K562 (cell line): ENCODE measurements around the gene ZGLP1. TPM values are rescaled to one million over a fixed set of nuclear protein-coding genes. Genes with fewer than 3 reads are reported as not detected.
A peak's percentile ranks its signal among the peaks of the same experiment; 100 is the strongest.

Source experiments
- ATF6 ChIP-seq: sonication (generic); formaldehyde crosslinking; IDR thresholded peaks from 2 replicates; pipeline ENCODE4 v1.4.0; 2020; ENCODE audit warnings: mild to moderate bottlenecking, missing genetic modification reagents
- CREM ChIP-seq: IDR thresholded peaks from 2 replicates; pipeline ENCODE4 v1.6.1; 2014; ENCODE audit warnings: antibody characterized with exemption, low read depth
- CSDE1 ChIP-seq, 2 experiments: fragments of 450-650 bp; IDR thresholded peaks; 2 replicates each; pipeline ENCODE4 v1.6.1; 2016; ENCODE audit warnings: mild to moderate bottlenecking in 1 of 2
- HDAC1 ChIP-seq, 2 experiments: fragments of 450-650 bp; IDR thresholded peaks; 2 replicates each; pipeline ENCODE4 v1.6.1; 2016 to 2017; ENCODE audit warnings: inconsistent platforms in 1 of 2, mild to moderate bottlenecking in 1 of 2, moderate library complexity in 1 of 2
- MEF2A ChIP-seq: IDR thresholded peaks from 2 replicates; pipeline ENCODE4 v1.6.1; 2011; ENCODE audit warnings: low read depth, mild to moderate bottlenecking, low read length, moderate library complexity; ENCODE audit not compliant: control insufficient read depth
- NR1H2 ChIP-seq: sonication (generic); formaldehyde crosslinking; IDR thresholded peaks from 2 replicates; pipeline ENCODE4 v1.4.0; 2020; ENCODE audit warnings: mild to moderate bottlenecking, missing genetic modification reagents
- POLR2A ChIP-seq: fragments of 450-650 bp; conservative IDR thresholded peaks from 2 replicates; pipeline ENCODE4 v1.6.1; 2016
- POLR2B ChIP-seq: fragments of 450-650 bp; IDR thresholded peaks from 2 replicates; pipeline ENCODE4 v1.6.1; 2018; ENCODE audit warnings: low read depth; ENCODE audit not compliant: partially characterized antibody
- POLR3A ChIP-seq: IDR thresholded peaks from 2 replicates; pipeline ENCODE4 v1.6.1; 2011; ENCODE audit warnings: borderline replicate concordance, mild to moderate bottlenecking, moderate library complexity; ENCODE audit not compliant: insufficient read length, insufficient read depth; ENCODE audit errors: extremely low read depth
- SAP30 ChIP-seq: fragments of 200-600 bp; sonication (generic); IDR thresholded peaks from 2 replicates; pipeline ENCODE4 v1.6.1; 2012; ENCODE audit warnings: borderline replicate concordance, low read depth, mild to moderate bottlenecking, moderate library complexity, low read length, control low read depth, inconsistent platforms; ENCODE audit not compliant: insufficient read depth, poor library complexity, severe bottlenecking
- SRSF1 ChIP-seq: fragments of 200-400 bp; formaldehyde crosslinking; IDR thresholded peaks from 2 replicates; pipeline ENCODE4 v1.6.1; 2017; ENCODE audit warnings: mild to moderate bottlenecking, low read depth, low read length, moderate library complexity
- TAF15 ChIP-seq: fragments of 200-400 bp; formaldehyde crosslinking; IDR thresholded peaks from 2 replicates; pipeline ENCODE4 v1.6.1; 2017; ENCODE audit warnings: mild to moderate bottlenecking, low read depth, low read length, moderate library complexity
- TOE1 ChIP-seq, 2 experiments: fragments of 450-650 bp in 1 of 2; sonication (generic) in 1 of 2; formaldehyde crosslinking in 1 of 2; IDR thresholded peaks; 2 replicates each; pipeline versions ENCODE4 v1.7.1 to v1.8.0; 2016 to 2022; ENCODE audit warnings: borderline replicate concordance in 2 of 2, mild to moderate bottlenecking in 2 of 2, antibody characterized with exemption in 1 of 2, inconsistent platforms in 1 of 2, low read depth in 1 of 2, missing genetic modification reagents in 1 of 2, moderate library complexity in 1 of 2
- TSHZ1 ChIP-seq: fragments of 250-450 bp; sonication (Bioruptor Pico); IDR thresholded peaks from 2 replicates; pipeline ENCODE4 v1.4.0; 2020; ENCODE audit warnings: mild to moderate bottlenecking, moderate library complexity
- ZNF592 ChIP-seq: fragments of 450-650 bp; IDR thresholded peaks from 2 replicates; pipeline ENCODE4 v1.6.1; 2017; ENCODE audit warnings: antibody characterized with exemption, mild to moderate bottlenecking
- ZNF778 ChIP-seq: fragments of 450-650 bp; formaldehyde crosslinking; IDR thresholded peaks from 2 replicates; pipeline ENCODE4 v1.4.0; 2020; ENCODE audit warnings: mild to moderate bottlenecking, moderate library complexity
- polyA plus RNA-seq, 8 experiments: library from polyadenylated mRNA; depleted of rRNA in 4 of 8; stranded (reverse) in 5 of 8; unstranded in 3 of 8; fragments of >200 nt; fragmentation: Nextera tagmentation in 2 of 8; fragmentation: Illumina TruSeq in 1 of 8; extraction: Ambion mirVana in 2 of 8; extraction: Trizol in 1 of 8; gene quantifications; 2 replicates each; pipeline versions ENCODE4 v1.2.1 to v1.2.3, GENCODE V29; 2011 to 2014; ENCODE audit warnings: inconsistent platforms in 1 of 8, missing spikeins in 1 of 8
- total RNA-seq, 7 experiments: library from RNA; depleted of rRNA in 6 of 7; stranded (reverse); fragments of >200 nt in 6 of 7; fragmentation: Illumina TruSeq in 2 of 7; extraction: Trizol in 2 of 7; gene quantifications; 2 replicates each; pipeline versions ENCODE4 v1.2.1 to v1.2.3, GENCODE V29; 2011 to 2021; ENCODE audit warnings: low replicate concordance in 1 of 7

ZGLP1 gene
- total and polyA plus RNA-seq, 9 of the 15 experiments (the other 6 are each of a cell fraction or from before 2014, with no cell fraction given) = 0.24 to 4.5 (median 2.2) TPM

- no peak for TF ChIP-seq TSHZ1
- no peak for TF ChIP-seq ZNF778 (CRISPR knock-in tag)
- TF ChIP-seq ZNF592 = peak; percentile 60; the same call in 1 of the 2 replicates
- TF ChIP-seq POLR3A = no peak
- no peak for TF ChIP-seq SRSF1
- TF ChIP-seq POLR2A = peak; percentile 87
- peak; percentile 100 for TF ChIP-seq TOE1 (IDR thresholded peaks at IDR 0.05; ENCODE audit: borderline replicate concordance)
- TF ChIP-seq TOE1 (CRISPR knock-in tag; IDR thresholded peaks at IDR 0.05; ENCODE audit: borderline replicate concordance, low read depth) = no peak
- peak; percentile 89 to 100 for TF ChIP-seq HDAC1 (IDR thresholded peaks at IDR 0.05)
- TF ChIP-seq NR1H2 (CRISPR knock-in tag) = 0 out of 2 replicates have a peak, but pooled peaks have one; percentile 42
- TF ChIP-seq MEF2A = no peak
- TF ChIP-seq POLR2B = peak; percentile 73
- peak; percentile 99 for TF ChIP-seq SAP30
- no peak for TF ChIP-seq TAF15
- TF ChIP-seq ATF6 (CRISPR knock-in tag) = peak; percentile 75; the same call in 1 of the 2 replicates
- no peak for TF ChIP-seq CSDE1 (IDR thresholded peaks at IDR 0.05)
- peak; percentile 32; the same call in 1 of the 2 replicates for TF ChIP-seq CREM
These were observed 6.0 kb upstream of the ZGLP1 start, which contains the start of gene FDX2 (continued) for GRCh38 chr19:10315335-10316214.
